NCI-H345 (cell line): Measurements from ENCODE around the gene METTL8.
"Not testable (repeated sequence)": the region's sequence is repeated elsewhere in the genome, so short reads cannot be mapped to it uniquely, and the experiment has no call there.

Experiments used
- DNase-seq: peaks from one replicate; lab custom pipeline; 2025; lab: John Stamatoyannopoulos, UW

Gene METTL8

DNA sequence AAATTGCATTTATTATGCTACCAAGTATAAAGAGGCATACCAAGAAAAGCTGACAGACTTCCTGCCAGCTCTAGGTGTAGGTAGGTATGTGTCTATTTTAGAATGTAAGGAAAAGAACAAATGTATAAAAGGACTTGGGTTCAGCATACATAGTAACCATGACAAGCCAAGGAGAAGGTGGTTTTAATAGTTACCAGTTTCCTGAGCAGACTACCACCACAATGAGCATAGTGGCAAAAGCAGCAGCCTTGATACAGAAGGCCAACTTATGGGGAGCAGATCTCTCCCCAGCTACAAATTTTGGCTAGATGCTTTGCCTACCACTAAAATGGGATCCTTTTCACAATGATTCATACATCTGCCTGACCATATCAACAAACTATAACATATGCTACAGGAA lies 34.5 kb downstream of the METTL8 start:
- no peak for DNase-seq

DNA sequence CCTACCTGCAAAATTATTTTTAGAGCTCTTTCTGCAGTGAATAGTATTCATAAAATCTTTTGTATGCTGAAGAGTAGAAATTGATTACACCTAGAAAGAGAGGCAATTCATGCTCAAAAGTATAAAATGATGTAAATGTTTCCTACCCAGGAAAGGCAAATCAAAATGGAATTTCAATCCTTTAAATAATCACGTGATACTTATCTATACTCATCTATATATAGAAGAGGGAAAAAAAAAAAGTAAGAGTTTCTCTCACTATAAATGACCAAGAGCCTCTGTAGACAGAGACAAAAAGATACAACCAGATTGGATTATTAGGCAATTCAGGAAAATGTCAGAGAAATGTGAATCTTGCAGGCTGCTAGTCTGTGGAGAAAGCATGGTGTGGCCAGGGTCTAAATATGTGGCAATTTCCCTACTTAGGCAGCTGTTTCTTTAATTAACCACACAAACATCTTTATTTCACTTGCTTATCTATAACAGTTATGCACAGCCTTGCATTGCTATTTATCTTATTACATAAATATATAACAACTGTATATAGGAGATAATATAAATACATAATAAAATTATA lies 39.5 kb downstream of the METTL8 start:
- no peak for DNase-seq

DNA sequence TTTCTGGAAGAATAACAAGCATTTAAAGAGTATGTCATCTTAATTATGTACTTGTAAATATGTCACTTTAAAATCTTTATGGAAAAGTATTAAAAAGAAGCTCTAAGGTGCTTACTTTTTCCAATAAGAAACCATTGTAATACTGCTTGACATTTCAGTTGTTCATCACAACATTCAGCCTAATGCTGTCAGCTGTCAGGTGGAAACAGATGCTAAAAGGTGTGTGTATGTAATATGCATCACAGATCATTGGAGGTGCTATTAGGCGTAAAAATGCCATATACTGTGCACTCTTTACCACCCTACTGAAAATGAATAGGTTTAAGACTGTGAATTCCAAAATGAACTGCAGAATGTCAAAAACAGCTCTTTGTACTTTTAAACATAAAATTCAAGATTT lies 40.3 kb downstream of the METTL8 start:
- DNase-seq, result no peak

DNA sequence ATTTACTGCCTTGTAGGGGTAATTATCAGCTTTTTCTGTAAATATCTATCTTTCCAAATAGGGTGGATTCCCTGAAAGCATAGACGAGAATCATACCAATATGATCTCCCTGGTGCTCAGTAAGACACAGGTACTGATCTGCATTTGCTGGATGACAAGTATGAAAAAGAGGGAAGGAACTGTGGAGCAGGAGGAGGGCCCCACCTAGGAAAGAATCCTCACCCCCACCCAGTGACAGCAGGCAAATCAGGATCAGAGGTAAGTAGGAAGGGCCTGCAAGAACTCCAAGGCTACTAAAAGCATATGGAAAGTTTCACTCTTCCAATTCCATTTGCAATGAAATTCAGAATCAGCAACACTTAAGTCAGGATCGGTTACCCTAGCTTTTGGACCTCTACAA lies 42.3 kb downstream of the METTL8 start:
- no peak for DNase-seq

DNA sequence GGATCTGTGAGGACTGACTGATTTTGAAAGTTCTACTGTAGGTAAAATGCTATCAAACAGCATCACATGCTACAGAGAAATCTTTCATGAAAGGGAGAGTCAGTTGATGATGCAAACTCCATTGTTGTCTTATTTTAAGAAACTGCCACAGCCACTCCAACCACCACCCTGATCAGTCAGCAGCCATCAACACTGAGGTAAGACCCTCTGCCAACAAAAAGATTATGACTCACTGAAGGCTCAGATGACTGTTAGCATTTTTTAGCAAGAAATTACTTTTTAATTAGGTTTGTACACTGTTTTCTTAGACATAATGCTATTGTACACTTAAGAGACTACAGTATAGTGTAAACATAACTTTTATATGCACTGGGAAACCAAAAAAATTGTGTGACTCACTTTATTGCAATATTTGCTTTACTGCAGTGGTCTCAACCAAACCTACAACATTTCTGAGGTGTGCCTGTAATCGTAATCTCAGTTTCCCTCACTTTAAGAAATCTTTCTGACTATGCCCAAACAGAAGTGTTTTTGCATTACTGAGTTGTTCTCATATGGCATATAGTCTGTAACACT lies 42.8 kb downstream of the METTL8 start:
- no peak for DNase-seq

DNA sequence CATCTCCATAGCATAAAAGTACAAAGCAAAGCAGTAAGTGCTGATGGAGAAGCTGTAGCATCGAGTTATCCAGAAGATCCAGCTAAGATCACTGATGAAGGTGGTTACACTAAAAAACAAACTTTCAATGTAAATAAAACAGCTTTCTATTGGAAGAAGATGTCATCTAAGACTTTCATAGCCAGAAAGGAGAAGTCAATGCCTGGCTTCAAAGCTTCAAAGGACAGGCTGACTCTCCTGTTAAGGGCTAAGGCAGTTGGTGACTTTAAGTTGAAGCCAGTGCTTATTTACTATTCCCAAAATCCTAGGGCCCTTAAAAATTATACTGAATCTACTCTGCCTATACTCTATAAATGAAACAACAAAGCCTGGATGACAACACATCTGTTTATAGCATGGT lies 44.0 kb downstream of the METTL8 start:
- no peak for DNase-seq

DNA sequence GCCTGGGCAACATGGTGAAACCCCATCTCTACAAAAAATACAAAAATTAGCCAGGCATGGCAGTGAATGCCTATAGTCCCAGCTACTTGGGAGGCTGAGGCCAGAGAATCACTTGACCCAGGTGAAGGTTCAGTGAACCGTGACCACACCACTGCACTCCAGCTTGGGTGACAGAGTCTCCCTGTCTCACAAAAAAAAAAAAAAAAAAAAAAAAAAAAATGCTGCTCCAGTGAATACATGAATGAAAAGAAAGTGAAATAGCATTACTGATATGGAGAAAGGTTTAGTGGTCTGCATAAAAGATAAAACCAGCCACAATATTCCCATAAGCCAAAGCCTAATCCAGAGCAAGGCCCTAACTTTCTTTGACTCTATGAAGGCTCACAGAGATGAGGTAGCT lies 44.5 kb downstream of the METTL8 start:
- no peak for DNase-seq

DNA sequence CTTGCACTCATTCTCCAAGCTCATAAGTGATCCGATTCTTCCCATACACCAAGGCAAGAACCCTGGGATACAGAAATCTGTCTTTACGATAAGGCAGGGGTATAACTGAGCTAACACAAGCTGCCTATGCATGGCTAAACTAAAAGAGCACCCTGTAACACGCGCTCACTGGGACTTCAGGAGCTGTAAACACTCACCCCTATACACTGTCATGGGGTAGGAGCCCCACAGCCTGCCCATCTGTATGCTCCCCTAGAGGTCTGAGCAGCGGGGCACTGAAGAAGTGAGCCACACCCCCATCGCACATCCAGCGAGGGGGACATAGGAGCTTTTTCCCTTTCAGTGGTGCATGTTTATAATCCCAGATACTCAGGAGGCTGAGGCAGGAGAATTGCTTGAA lies 46.7 kb downstream of the METTL8 start:
- no peak for DNase-seq

DNA sequence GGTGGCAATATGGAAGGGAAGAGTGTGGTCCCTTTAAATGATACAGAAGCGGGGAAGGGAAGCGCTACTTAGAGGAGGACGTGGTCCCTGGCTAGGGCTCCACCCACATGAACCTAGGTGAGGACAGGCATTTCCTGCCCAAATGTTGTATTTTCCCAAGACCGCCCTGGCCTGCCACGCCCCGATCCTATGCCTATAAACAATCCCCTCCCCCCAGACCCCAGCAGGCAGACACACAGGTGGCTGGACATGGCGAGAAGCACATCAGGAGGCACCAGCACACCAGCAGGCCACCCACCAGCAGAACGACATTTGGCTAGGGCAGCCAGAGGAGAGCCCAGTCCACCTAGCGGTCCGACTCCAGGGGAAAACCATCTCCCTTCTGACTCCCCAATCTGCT lies 47.2 kb downstream of the METTL8 start:
- DNase-seq, result no peak

DNA sequence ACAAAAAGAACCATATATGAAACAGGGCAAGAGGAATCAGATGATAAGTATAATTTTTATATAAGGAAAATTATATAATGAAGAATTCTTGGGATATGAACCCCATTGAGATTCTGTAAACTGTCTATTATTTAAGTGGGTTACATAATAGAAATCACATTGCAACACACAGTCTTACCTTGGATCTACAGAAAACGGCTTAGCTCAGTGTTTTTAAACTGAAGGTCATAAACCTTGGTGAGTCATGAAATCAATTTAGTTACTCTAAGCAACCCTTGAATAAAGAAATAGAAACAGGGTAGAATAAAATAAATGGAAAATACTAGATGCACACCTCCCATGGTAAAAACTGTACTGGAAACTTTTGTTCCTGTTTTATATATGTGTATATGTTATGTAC lies 50.7 kb downstream of the METTL8 start:
- no peak for DNase-seq

DNA sequence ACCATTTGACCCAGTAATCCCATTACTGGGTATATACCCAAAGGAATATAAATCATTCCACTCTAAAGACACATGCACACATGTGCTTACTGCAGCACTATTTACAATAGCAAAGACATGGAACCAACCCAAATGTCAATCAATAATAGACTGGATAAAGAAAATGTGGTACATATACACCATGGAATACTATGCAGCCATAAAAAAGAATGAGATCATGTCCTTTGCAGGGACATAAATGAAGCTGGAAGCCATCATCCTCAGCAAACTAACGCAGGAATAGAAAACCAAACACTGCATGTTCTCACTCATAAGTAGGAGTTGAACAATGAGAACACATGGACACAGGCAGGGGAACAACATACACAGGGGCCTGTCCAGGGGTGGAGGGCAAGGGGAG lies 51.6 kb downstream of the METTL8 start:
- not testable (repeated sequence) for DNase-seq

DNA sequence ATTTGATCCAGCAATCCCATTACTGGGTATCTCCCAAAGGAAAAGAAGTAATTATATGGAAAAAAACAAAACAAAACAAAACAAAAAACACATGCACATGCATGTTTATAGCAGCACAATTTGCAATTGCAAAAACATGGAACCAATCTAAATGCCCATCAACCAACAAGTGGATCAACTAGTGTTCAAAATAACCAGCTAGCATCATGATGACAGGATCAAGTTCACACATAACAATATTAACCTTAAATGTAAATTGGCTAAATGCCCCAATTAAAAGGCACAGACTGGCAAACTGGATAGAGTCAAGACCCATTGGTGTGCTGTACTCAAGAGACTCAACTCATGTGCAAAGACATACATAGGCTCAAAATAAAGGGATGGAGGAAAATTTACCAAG lies 55.9 kb downstream of the METTL8 start:
- DNase-seq, result not testable (repeated sequence)

DNA sequence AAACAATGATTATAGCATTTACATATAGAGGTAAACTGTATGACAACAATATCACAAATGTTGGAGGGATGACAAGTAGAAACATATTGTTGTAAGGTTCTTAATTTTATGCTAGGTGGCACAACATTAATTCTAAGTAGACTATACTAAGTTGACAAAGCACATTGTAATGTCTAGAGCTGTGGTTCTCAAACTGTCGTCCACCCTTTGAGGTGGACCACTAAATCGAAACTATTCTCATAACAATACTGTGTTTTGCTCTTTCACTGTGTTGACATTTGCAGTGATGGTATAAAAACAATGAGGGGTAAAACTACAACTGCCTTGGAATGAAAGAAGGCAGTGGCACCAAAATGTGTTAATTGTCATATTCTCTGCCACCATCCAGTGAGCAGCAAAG lies 66.1 kb downstream of the METTL8 start:
- DNase-seq, result no peak

DNA sequence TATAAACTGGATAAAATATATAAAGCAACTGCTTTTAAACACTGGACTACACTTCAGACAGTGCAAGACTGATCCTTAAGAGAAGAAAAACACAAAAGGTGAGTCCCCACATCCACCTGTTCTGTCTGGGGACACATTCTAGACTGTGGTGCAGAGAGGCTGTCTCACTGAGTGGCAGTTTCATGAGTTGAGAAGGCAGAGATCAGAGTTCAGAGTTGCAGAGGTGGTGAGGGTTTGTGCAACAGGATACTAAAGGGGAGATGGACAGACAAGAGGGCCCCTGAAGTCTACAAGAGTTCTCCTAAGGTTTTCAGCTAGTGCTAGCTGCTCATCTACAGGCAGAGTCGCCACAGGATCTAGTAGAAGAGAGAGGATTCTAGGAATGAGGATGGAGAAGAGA lies 68.0 kb downstream of the METTL8 start:
- no peak for DNase-seq

DNA sequence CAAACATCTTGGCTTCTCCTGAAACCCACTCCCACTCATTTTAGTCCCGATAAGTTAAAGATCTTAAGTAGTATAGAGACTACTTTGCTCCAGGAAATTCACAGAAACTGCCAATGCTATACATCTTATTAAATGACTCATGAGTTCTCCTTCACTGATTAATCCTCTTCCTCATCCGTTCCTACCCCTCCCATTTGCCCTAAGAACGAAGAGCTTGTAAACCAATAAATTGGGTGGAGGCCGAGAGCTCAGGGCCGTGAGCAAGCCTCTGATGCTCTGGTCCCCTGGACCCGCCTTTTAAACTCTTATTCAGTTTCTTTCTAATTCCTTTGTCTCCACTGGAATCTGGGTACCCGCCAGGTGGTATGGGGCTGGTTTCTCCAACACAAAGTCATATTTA lies 68.6 kb downstream of the METTL8 start:
- DNase-seq, result no peak

DNA sequence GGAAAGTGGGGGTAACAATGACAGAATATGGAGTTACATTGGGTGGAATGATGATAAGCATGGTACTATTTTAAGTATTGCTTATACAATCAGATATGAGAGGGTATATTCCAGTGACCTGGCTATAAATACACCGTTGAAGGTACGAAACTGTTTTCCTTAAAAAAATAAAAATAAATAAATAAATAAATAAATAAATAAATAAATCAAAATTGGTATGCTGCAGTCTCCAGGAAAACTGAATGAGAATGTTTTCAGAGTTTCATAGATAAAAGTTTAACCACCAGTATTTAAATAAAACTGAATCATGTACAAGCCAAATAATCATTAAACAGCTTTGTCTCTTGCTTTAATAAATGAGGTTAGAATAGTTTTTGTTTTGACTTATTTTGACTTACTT lies 71.4 kb downstream of the METTL8 start:
- DNase-seq, result no peak

DNA sequence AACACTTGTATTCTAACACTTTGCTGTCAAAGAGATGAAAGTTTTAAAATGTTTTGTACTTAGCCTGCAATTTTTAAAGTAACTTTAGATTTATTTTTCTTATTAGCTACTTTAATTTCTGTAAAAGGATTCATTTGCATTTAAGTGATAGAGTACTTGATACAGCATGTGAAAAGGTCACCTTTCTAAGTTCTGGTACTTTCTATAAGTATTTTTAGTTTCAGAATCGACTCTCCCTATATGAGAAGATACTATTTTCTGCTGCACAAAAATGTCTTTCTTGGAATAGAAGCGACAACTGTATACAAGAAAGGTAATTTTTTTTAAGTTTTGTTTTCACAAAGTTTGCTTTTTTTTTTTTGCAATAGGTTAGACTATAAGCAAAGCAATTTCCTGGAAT lies 72.9 kb downstream of the METTL8 start:
- DNase-seq, result no peak

DNA sequence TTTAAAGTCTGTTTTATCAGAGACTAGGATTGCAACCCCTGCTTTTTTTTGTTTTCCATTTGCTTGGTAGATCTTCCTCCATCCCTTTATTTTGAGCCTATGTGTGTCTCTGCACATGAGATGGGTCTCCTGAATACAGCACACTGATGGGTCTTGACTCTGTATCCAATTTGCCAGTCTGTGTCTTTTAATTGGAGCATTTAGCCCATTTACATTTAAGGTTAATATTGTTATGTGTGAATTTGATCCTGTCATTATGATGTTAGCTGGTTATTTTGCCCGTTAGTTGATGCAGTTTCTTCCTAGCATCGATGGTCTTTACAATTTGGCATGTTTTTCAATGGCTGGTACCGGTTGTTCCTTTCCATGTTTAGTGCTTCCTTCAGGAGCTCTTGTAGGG lies 80.0 kb downstream of the METTL8 start:
- DNase-seq, result not testable (repeated sequence)

DNA sequence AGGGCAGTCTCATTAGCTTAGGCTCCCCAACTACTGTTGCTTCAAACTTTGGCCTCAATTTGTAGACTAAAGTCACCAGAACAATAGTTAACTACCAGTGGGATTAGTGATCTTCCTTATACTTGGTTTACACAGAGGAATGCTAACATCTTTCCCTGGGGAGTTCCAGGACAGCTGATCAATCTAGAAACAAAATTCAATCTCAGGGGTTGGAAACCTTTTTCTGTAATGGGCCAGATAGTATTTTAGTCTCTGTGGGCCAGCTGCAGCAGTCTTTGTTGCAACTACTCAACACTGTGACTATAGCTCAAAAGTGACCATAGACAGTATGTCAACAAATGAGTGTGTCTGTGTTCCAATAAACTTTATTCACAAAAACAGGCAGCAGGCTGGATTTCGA lies 85.7 kb downstream of the METTL8 start:
- DNase-seq, result no peak

DNA sequence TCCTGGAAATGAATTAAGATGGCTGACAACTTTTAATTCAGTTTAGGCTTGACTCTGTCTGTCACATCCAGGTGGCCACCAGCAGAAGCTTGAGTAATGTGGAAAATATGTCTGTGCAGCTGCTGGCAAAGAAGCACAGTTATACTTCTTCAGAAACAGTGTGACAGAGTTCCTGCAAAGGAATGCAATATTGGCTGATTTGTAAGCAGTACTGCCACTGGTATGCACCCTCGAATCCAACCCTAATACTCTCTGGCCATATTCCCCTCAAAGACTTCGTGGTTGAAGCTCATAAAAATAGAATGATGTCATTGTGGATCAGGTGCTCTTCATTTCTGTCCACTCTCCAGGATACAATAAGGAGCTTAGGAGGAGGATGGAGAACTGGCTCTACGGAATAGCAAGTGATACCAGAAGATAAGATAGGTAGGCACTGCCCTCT lies 86.2 kb downstream of the METTL8 start:
- no peak for DNase-seq

DNA sequence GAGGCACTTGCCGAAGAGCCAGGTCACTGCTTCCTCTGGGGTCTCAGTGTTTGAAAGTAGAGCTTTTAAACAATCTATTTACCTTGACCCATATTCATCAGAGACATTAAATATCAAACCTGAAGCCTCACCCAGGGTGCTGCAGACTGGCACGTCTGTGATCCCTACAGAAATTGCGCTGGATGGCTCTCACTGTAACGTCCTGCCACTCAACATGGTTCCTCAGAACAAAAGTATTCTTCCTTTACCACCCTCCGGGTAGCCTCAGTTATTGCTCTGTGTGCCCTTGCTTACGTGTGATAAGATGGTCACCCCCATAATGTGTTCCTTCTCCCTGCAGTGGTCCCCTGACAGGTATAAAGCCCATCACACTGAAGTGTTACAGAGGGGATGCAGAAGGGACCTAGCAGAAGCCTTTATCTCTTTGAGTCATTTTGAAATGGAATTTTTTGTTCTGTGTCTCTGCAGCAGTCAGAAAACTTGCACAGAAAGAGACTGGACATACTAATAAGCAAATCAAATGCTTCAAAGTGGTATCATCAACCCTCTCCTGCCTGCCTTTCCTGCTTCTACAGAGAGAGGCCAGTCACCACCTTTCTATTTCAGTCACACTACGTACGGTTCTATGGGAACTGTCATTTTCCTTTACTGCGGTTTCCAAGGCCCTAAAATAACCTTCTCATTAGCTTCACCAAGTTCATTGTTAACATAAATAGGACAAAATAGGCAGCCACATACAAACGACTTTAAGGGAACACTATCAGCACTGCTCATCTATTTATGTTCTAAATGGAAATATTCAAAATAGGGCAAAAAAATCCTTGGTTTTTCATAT lies 86.8 kb downstream of the METTL8 start:
- DNase-seq, result no peak

DNA sequence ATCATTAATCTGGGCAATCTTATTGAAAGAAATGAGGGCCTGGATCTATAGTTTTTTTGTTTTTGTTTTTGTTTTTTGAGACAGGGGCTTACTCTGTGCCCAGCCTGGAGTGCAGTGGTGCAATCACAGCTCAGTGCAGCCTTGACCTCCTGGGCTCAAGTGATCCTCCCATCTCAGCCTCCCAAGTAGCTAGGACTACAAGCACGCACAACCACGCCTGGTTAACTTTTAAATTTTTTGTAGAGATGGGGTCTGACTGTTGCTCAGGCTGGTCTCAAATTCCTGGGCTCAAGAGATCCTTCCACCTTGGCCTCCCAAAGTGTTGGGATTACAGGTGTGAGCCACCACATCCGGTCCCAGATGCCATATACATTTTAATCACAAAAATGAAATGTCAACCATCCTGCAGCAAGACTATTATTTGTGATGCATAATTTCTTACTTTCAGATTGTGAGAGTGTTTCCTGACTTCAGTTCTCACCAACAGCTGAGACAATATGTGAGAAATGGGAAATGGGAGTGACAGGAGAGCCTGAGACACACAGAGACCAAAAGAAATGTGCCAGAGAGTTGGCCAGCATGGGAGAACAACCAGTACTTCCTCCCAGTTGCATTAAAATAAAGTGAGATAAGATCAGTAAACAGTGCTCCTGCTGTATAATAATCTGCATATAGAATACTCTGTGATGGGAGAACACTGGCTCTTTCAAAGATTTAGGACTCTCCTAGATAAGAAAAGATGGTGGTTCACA lies 87.6 kb downstream of the METTL8 start:
- DNase-seq, result no peak

DNA sequence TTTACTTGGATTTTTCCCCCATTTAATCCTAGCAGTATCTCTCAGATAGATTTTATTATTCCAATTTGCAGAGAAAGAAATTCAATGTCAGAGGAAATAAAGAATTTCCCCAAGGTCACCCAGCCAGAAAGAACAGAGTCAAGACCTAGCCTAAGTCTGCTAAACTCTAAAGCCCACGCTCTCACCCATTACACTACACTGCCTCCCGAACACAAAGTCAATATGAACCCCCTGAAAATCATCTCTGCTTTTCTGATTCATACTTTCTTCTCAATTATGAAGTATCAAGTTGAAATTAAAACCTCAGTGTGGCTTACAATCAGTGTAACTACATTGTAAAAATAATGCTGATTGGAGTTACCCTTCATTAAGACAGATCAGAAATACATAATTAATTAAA lies 89.6 kb downstream of the METTL8 start:
- no peak for DNase-seq
